Natural killer cell treated with Interleukin-12 subunit alpha and Interleukin-12 subunit beta and Interleukin-15 and Interleukin-18, amount 100 ng/mL, for 72 hours (primary cell): ENCODE data around the gene FUZ. TPM values are rescaled to one million over a fixed set of nuclear protein-coding genes. Genes with fewer than 3 reads are reported as not detected.
A peak's percentile ranks its signal among the peaks of the same experiment; 100 is the strongest.

Experiments
- ATAC-seq, 2 donors: fragments of 150-1000 bp; cut with Tn5 transposase in 1 of 2; sonication (Bioruptor Pico), chemical (Tn5 transposase) in 1 of 2; 2 replicates each; pipeline ENCODE4 v1.10.0; 2021
- DNase-seq: peaks from one replicate; pipeline ENCODE4 v3.0.0; 2022; ENCODE audit warnings: low spot score
- H3K27ac Mint-ChIP-seq, 2 donors: 1 replicate in 1 of 2; 2 replicates in 1 of 2; pipeline ENCODE4 v1.8.0; 2022; ENCODE audit warnings: mixed read lengths in 2 of 2, mild to moderate bottlenecking in 1 of 2, moderate library complexity in 1 of 2
- H3K27me3 Mint-ChIP-seq, 2 donors: 1 replicate in 1 of 2; 2 replicates in 1 of 2; pipeline ENCODE4 v1.8.0; 2022; ENCODE audit warnings: mixed read lengths in 2 of 2
- H3K36me3 Mint-ChIP-seq: one replicate; pipeline ENCODE4 v1.8.0; 2022; ENCODE audit warnings: mixed read lengths
- H3K4me1 Mint-ChIP-seq, 2 donors: 1 replicate in 1 of 2; 2 replicates in 1 of 2; pipeline ENCODE4 v1.8.0; 2022; ENCODE audit warnings: low read depth in 2 of 2, mixed read lengths in 2 of 2, mild to moderate bottlenecking in 1 of 2
- H3K4me3 Mint-ChIP-seq: one replicate; pipeline ENCODE4 v1.8.0; 2022; ENCODE audit warnings: mixed read lengths
- H3K9me3 Mint-ChIP-seq: 2 replicates; pipeline ENCODE4 v1.8.0; 2022; ENCODE audit warnings: mixed read lengths
- total RNA-seq, 2 donors: library from RNA; stranded (reverse); gene quantifications; one replicate each; pipeline ENCODE4 v1.2.3, GENCODE V29; 2022

FUZ gene
- total RNA-seq, 2 donors from 2014 or later: 10.7 to 18.0 TPM

GRCh38 chr19:49846408-49846807 is 33.3 kb upstream of the FUZ start:
- Mint-ChIP-seq H3K4me1 (peaks cover 23 to 24% of the 10 kb centered on the region in 2 donors), H3K36me3 (peaks cover 6% of the 10 kb centered on the region), H3K27me3 (no peaks in the 10 kb centered on the region), H3K9me3 (peaks cover 3% of the 10 kb centered on the region), H3K4me3 (no peak overlapping the region), H3K27ac (no peak overlapping the region)
- DNase-seq: no peak
- ATAC-seq: no peak

GRCh38 chr19:49845414-49845813 is 32.3 kb upstream of the FUZ start:
- ATAC-seq (no peak), DNase-seq (no peak)
- Mint-ChIP-seq H3K27me3 (no peaks in the 10 kb centered on the region), H3K36me3 (peaks cover 6% of the 10 kb centered on the region), H3K4me3 (no peak overlapping the region), H3K27ac (no peak overlapping the region), H3K9me3 (peaks cover 3% of the 10 kb centered on the region), H3K4me1 (peaks cover 23 to 24% of the 10 kb centered on the region in 2 donors)

GRCh38 chr19:49844138-49845095 is 31.3 kb upstream of the FUZ start:
- Mint-ChIP-seq H3K9me3 (peaks cover 3% of the 10 kb centered on the region), H3K27ac (no peak overlapping the region), H3K27me3 (no peaks in the 10 kb centered on the region), H3K4me1 (peaks cover 16 to 17% of the 10 kb centered on the region in 2 donors), H3K36me3 (peaks cover 6% of the 10 kb centered on the region), H3K4me3 (no peak overlapping the region)
- ATAC-seq (no peak), DNase-seq (no peak)

GRCh38 chr19:49843265-49843664 is 30.2 kb upstream of the FUZ start:
- Mint-ChIP-seq H3K4me3 (no peak overlapping the region), H3K9me3 (no peaks in the 10 kb centered on the region), H3K27ac (no peak overlapping the region), H3K27me3 (no peaks in the 10 kb centered on the region), H3K36me3 (peaks cover 9% of the 10 kb centered on the region), H3K4me1 (peaks cover 9 to 10% of the 10 kb centered on the region in 2 donors)
- no peak for DNase-seq
- no peak for ATAC-seq

- Mint-ChIP-seq H3K4me3 (no peak overlapping the region), H3K4me1 (peaks cover 7 to 10% of the 10 kb centered on the region in 2 donors), H3K9me3 (no peaks in the 10 kb centered on the region), H3K36me3 (peaks cover 16% of the 10 kb centered on the region), H3K27ac (no peak overlapping the region), H3K27me3 (no peaks in the 10 kb centered on the region)
- ATAC-seq (no peak), DNase-seq (no peak)
These were observed 27.7 kb upstream of the FUZ start for GRCh38 chr19:49840736-49841249.

- no peaks in the 10 kb centered on the region for H3K9me3 Mint-ChIP-seq
- peaks cover 16% of the 10 kb centered on the region for H3K36me3 Mint-ChIP-seq
- H3K4me3 Mint-ChIP-seq: no peak overlapping the region
- no peak overlapping the region for H3K27ac Mint-ChIP-seq
- no peaks in the 10 kb centered on the region for H3K27me3 Mint-ChIP-seq
- H3K4me1 Mint-ChIP-seq: peaks cover 7 to 10% of the 10 kb centered on the region in 2 donors
- DNase-seq: no peak
- no peak for ATAC-seq
These were observed 27.2 kb upstream of the FUZ start for GRCh38 chr19:49840321-49840720.

GRCh38 chr19:49839713-49840112 is 26.6 kb upstream of the FUZ start:
- no peak overlapping the region for H3K4me3 Mint-ChIP-seq
- no peaks in the 10 kb centered on the region for H3K9me3 Mint-ChIP-seq
- peaks cover 7 to 10% of the 10 kb centered on the region in 2 donors for H3K4me1 Mint-ChIP-seq
- no peak for DNase-seq
- peaks cover 16% of the 10 kb centered on the region for H3K36me3 Mint-ChIP-seq
- ATAC-seq: no peak
- H3K27me3 Mint-ChIP-seq: no peaks in the 10 kb centered on the region
- no peak overlapping the region for H3K27ac Mint-ChIP-seq

- Mint-ChIP-seq H3K9me3 (no peaks in the 10 kb centered on the region), H3K4me1 (peaks cover 7 to 12% of the 10 kb centered on the region in 2 donors), H3K4me3 (no peak overlapping the region), H3K36me3 (peaks cover 16% of the 10 kb centered on the region), H3K27me3 (no peaks in the 10 kb centered on the region), H3K27ac (no peak overlapping the region)
- DNase-seq (no peak), ATAC-seq (no peak)
These were observed 25.9 kb upstream of the FUZ start for GRCh38 chr19:49838885-49839588.

GRCh38 chr19:49837425-49837824 is 24.3 kb upstream of the FUZ start:
- DNase-seq (no peak), ATAC-seq (no peak)
- no peaks in the 10 kb centered on the region for H3K27me3 Mint-ChIP-seq
- H3K4me3 Mint-ChIP-seq: no peak overlapping the region
- no peak overlapping the region for H3K27ac Mint-ChIP-seq
- peaks cover 16% of the 10 kb centered on the region for H3K36me3 Mint-ChIP-seq
- H3K9me3 Mint-ChIP-seq: no peaks in the 10 kb centered on the region
- H3K4me1 Mint-ChIP-seq: peaks cover 10 to 13% of the 10 kb centered on the region in 2 donors

- no peak overlapping the region for H3K4me3 Mint-ChIP-seq
- H3K36me3 Mint-ChIP-seq: peaks cover 16% of the 10 kb centered on the region
- no peaks in the 10 kb centered on the region for H3K27me3 Mint-ChIP-seq
- peaks cover 13 to 17% of the 10 kb centered on the region in 2 donors for H3K4me1 Mint-ChIP-seq
- ATAC-seq: no peak
- no peak for DNase-seq
- no peaks in the 10 kb centered on the region for H3K9me3 Mint-ChIP-seq
- H3K27ac Mint-ChIP-seq: no peak overlapping the region
These were observed 23.9 kb upstream of the FUZ start for GRCh38 chr19:49837009-49837310.

- peaks cover 16% of the 10 kb centered on the region for H3K36me3 Mint-ChIP-seq
- ATAC-seq: peak in 1 of 2 donors; percentile 28
- peaks cover 13 to 17% of the 10 kb centered on the region in 2 donors for H3K4me1 Mint-ChIP-seq
- no peaks in the 10 kb centered on the region for H3K27me3 Mint-ChIP-seq
- no peak overlapping the region for H3K27ac Mint-ChIP-seq
- no peaks in the 10 kb centered on the region for H3K9me3 Mint-ChIP-seq
- no peak for DNase-seq
- no peak overlapping the region for H3K4me3 Mint-ChIP-seq
These were observed 23.3 kb upstream of the FUZ start for GRCh38 chr19:49836176-49837008.

GRCh38 chr19:49835562-49835961 is 22.5 kb upstream of the FUZ start:
- no peak for DNase-seq
- no peaks in the 10 kb centered on the region for H3K27me3 Mint-ChIP-seq
- H3K9me3 Mint-ChIP-seq: no peaks in the 10 kb centered on the region
- H3K4me1 Mint-ChIP-seq: peaks cover 13 to 17% of the 10 kb centered on the region in 2 donors
- peaks cover 16% of the 10 kb centered on the region for H3K36me3 Mint-ChIP-seq
- no peak overlapping the region for H3K4me3 Mint-ChIP-seq
- H3K27ac Mint-ChIP-seq: no peak overlapping the region
- ATAC-seq: no peak

GRCh38 chr19:49833599-49833998 is 20.5 kb upstream of the FUZ start:
- DNase-seq (no peak), ATAC-seq (no peak)
- Mint-ChIP-seq H3K36me3 (peaks cover 11% of the 10 kb centered on the region), H3K27me3 (no peaks in the 10 kb centered on the region), H3K27ac (no peak overlapping the region), H3K9me3 (no peaks in the 10 kb centered on the region), H3K4me3 (no peak overlapping the region), H3K4me1 (peaks cover 11 to 19% of the 10 kb centered on the region in 2 donors)
